Small intestine (tissue), 7 donors: ENCODE data around the gene SLTM. TPM values are rescaled to one million over a fixed set of nuclear protein-coding genes. Genes with fewer than 3 reads are reported as not detected.

Experiments
- DNase-seq, 2 donors: peaks; one replicate each; pipeline versions ENCODE4 v3.0.0 to v3.0.0-alpha.2; 2013
- FAIRE-seq: peaks from 2 replicates; lab custom pipeline; 2012; peaks lifted over from hg19 to GRCh38; lab: Jason Lieb, UNC
- H3K27ac ChIP-seq, 3 donors: one replicate each; pipeline ENCODE4 v1.5.1; 2013; ENCODE audit warnings: low read length in 2 of 3, mild to moderate bottlenecking in 2 of 3, control low read depth in 1 of 3, inconsistent platforms in 1 of 3, low read depth in 1 of 3, moderate library complexity in 1 of 3
- H3K27me3 ChIP-seq, 3 donors: one replicate each; pipeline ENCODE4 v1.6.1; 2013; ENCODE audit warnings: low read length in 3 of 3, inconsistent platforms in 1 of 3; ENCODE audit not compliant: control insufficient read depth in 3 of 3, insufficient read depth in 3 of 3
- H3K36me3 ChIP-seq, 3 donors: one replicate each; pipeline ENCODE4 v1.6.1; 2013; ENCODE audit warnings: low read length in 3 of 3, inconsistent platforms in 1 of 3, low read depth in 1 of 3, mild to moderate bottlenecking in 1 of 3, moderate library complexity in 1 of 3; ENCODE audit not compliant: control insufficient read depth in 3 of 3, insufficient read depth in 2 of 3
- H3K4me1 ChIP-seq, 3 donors: one replicate each; pipeline ENCODE4 v1.6.1; 2013; ENCODE audit warnings: low read length in 2 of 3, inconsistent platforms in 1 of 3, low read depth in 1 of 3, mild to moderate bottlenecking in 1 of 3, moderate library complexity in 1 of 3; ENCODE audit not compliant: control insufficient read depth in 3 of 3, insufficient read depth in 2 of 3
- H3K4me3 ChIP-seq, 3 donors: one replicate each; pipeline ENCODE4 v1.5.1; 2013; ENCODE audit warnings: low read length in 3 of 3, control low read depth in 1 of 3, inconsistent platforms in 1 of 3, low read depth in 1 of 3, mild to moderate bottlenecking in 1 of 3, moderate library complexity in 1 of 3
- H3K9me3 ChIP-seq, 2 donors: one replicate each; pipeline ENCODE4 v1.6.1; 2013; ENCODE audit warnings: low read depth in 1 of 2, low read length in 1 of 2; ENCODE audit not compliant: control insufficient read depth in 2 of 2, insufficient read depth in 1 of 2
- WGBS, 3 donors: extraction: QIAGEN DNeasy Blood & Tissue Kit; methylation state at CpG; one replicate each; pipeline ENCODE4 v1.1.7; 2013; 5-methylcytosine and 5-hydroxymethylcytosine counted together
- polyA plus RNA-seq, 4 donors: library from polyadenylated mRNA; stranded (reverse) in 3 of 4; unstranded in 1 of 4; fragments of 200-250 nt in 3 of 4; fragments of 120-200 nt in 1 of 4; gene quantifications; one replicate each; pipeline versions ENCODE4 v1.2.1 to v1.2.3, GENCODE V29; 2013
- donor health status: healthy with polysubstance abuse.
- donor health status: control.
- donor health status: control.
- donor health status: Bipolar disorder and iron deficiency.
- donor health status: healthy.

SLTM gene
- polyA plus RNA-seq, 4 donors, result 52.1 to 80.5 (median 60.4) TPM

DNA sequence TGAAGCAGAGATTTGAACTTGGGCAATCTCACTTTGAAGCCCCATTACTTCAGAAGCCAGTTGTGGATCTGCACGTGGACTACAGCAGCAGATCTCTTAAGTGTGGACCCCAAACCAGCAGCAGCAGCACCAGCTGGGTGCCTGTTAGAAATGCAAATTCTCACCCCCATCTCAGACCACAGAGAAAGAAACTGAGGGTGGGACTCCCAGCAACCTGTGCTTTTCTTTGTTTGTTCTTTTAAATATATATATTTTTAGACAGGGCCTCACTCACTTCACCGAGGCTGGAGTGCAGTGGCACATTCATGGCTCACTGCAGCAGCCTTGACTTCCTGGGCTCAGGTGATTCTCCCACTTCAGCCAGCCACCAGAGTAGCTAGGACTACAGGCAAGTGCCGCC, 53.2 kb downstream of the SLTM start:
- H3K27ac ChIP-seq, result peak overlapping the region in 1 of 3 donors; percentile 44
- DNase-seq (no peak), FAIRE-seq (no peak)
- H3K9me3 ChIP-seq, result no peaks in the 10 kb centered on the region
- H3K4me1 ChIP-seq, result peaks cover 0 to 3% (median 0%) of the 10 kb centered on the region in 3 donors
- no peak overlapping the region for H3K4me3 ChIP-seq
- WGBS, 3 donors, result 81 to 90% (median 89%) methylated on average over 3 of the region's 3 CpGs
- H3K36me3 ChIP-seq, result peaks cover 15 to 61% (median 17%) of the 10 kb centered on the region in 3 donors
- H3K27me3 ChIP-seq, result no peaks in the 10 kb centered on the region

DNA sequence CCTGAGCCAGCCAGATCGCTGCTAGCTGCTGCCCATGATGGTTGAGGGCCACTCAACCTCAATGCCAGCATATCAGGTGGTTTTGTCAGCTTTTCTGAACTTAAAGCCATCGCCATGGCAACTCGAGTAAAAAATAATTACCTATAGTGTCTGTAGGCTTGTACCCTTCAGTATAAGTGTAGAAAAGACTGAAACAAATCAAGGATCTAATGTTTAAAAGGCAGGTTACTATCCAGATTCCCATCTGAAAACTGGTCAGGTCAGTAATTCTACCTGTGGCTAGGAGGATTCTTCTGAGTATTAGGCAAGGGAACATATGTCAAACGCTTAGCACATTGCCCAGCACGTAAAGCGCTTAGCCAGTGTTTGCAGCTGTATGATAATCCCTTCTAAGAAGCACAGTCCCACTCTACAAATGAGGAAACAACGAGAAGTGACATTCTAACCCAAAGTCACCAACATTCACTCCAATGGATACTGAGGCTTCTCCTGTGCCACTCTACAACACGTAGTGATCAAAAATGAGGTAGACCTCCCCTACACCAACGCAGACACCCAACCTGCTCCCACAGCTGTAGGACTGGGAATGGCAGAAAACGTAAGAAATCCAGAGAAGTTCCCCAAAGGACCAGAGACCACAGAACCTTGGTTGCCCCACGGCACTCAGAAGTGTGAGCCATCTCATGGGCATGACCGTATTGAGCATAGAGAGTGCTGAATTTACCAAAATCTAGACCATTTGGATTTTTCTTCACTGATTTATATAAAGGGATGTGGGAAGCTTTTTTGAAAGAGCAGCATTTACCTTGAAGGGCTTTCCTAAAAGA, 55.3 kb downstream of the SLTM start:
- Histone ChIP-seq H3K27me3 (no peaks in the 10 kb centered on the region), H3K9me3 (no peaks in the 10 kb centered on the region), H3K4me1 (peaks cover 0 to 3% (median 0%) of the 10 kb centered on the region in 3 donors), H3K27ac (no peak overlapping the region), H3K36me3 (peaks cover 10 to 47% (median 12%) of the 10 kb centered on the region in 3 donors), H3K4me3 (no peak overlapping the region)
- WGBS, 3 donors, result 96 to 98% (median 97%) methylated on average over 12 of the region's 12 CpGs
- no peak for DNase-seq
- no peak for FAIRE-seq

DNA sequence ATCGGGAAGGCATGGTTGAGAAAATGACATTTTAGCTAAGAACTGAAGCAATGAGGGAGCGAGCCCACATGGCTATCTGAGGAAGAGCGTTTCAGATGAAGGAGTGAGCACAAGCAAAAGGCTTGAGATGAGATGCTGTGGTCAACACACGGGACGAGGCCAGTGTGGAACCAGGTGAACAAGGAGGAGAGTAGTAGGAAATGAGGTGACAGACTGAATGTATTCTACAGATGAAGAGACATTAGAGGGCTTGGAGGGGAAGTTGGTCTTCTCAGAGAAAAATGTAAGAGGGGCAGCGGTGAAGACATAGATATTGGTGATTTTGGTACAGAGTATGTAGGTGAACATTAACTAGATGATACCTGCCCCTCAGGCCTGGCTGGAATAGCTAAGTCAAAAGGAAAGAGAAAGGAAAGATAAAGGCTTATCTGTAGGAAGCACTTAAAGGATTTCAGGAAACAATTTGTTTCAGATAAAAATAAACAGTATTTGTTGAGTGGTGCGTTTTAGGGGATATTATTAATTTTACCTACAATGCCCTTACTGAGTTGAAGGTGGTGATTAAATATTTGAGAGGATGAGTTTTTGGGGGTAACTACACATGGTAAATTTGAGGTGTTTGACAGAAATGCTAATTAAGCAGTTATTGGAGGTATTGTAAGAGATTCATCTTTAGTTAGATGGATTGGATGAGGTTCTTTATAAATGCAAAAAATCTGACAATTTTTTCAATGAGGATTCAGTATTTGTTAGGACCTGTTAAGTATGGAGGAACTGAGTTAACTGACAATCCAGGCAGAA, 57.0 kb downstream of the SLTM start:
- Histone ChIP-seq H3K4me1 (peaks cover 0 to 3% (median 0%) of the 10 kb centered on the region in 3 donors), H3K36me3 (peaks cover 4 to 36% (median 10%) of the 10 kb centered on the region in 3 donors), H3K27me3 (no peaks in the 10 kb centered on the region), H3K27ac (no peak overlapping the region), H3K9me3 (no peaks in the 10 kb centered on the region), H3K4me3 (no peak overlapping the region)
- DNase-seq (peak; percentile 30 to 57), FAIRE-seq (no peak)
- 60 to 78% (median 78%) methylated on average over 7 of the region's 7 CpGs for WGBS, 3 donors

- no peaks in the 10 kb centered on the region for H3K9me3 ChIP-seq
- peaks cover 3 to 24% (median 4%) of the 10 kb centered on the region in 3 donors for H3K36me3 ChIP-seq
- H3K4me3 ChIP-seq, result no peak overlapping the region
- DNase-seq (no peak), FAIRE-seq (no peak)
- no peaks in the 10 kb centered on the region for H3K27me3 ChIP-seq
- no peak overlapping the region for H3K27ac ChIP-seq
- H3K4me1 ChIP-seq, result peaks cover 0 to 3% (median 0%) of the 10 kb centered on the region in 3 donors
These were observed 58.1 kb downstream of the SLTM start for GRCh38 chr15:58875343-58875742.

DNA sequence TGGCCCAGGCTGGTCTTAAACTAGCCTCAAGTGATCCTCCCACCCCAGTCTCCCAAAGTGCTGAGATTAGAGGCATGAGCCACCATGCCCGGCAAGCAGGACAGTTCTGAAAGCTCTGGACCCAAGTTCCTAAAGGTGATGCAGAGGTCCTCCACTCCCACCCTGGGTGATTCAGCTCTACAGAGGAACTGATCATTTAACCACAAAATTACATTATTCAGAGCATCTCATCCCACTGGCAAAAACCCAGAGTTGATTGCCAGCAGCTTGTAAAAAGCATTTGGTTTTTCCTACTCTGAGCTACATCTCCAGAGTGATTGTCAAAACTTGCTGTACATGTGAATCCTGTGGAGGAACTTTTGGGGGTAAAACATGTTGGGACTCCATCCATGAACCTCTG, 60.2 kb downstream of the SLTM start:
- H3K4me3 ChIP-seq, result no peak overlapping the region
- H3K36me3 ChIP-seq, result peaks cover 0 to 32% (median under 1%) of the 10 kb centered on the region in 3 donors
- DNase-seq (no peak), FAIRE-seq (no peak)
- peaks cover 0 to 3% (median 0%) of the 10 kb centered on the region in 3 donors for H3K4me1 ChIP-seq
- no peaks in the 10 kb centered on the region for H3K27me3 ChIP-seq
- 81 to 100% (median 89%) methylated on average over 1 of the region's 1 CpG for WGBS, 3 donors
- H3K9me3 ChIP-seq, result no peaks in the 10 kb centered on the region
- no peak overlapping the region for H3K27ac ChIP-seq

DNA sequence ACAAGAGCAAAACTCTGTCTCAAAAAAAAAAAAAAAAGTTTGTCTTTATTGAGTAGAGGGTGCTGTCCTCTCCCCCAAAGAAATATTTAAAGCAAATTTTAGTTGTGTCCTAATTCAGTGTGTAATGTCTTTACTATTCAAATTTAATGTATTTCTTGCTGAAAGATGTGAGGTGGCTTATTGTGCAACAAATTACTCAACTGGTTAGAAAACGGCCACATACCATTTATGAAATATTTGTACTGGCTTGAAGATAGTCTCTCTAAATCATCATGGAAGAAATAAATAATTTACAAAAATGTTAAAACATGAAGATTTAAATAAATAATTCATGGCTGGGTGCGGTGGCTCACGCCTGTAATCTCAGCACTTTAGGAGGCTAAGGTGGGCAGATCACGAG, 63.0 kb downstream of the SLTM start:
- Histone ChIP-seq H3K27me3 (no peaks in the 10 kb centered on the region), H3K4me3 (no peak overlapping the region), H3K4me1 (no peaks in the 10 kb centered on the region), H3K36me3 (peaks cover 0 to 37% (median 0%) of the 10 kb centered on the region in 3 donors), H3K9me3 (peaks cover 0 to 10% of the 10 kb centered on the region in 2 donors), H3K27ac (no peak overlapping the region)
- FAIRE-seq, result no peak
- WGBS, 3 donors, result 90 to 96% (median 93%) methylated on average over 4 of the region's 4 CpGs
- no peak for DNase-seq

DNA sequence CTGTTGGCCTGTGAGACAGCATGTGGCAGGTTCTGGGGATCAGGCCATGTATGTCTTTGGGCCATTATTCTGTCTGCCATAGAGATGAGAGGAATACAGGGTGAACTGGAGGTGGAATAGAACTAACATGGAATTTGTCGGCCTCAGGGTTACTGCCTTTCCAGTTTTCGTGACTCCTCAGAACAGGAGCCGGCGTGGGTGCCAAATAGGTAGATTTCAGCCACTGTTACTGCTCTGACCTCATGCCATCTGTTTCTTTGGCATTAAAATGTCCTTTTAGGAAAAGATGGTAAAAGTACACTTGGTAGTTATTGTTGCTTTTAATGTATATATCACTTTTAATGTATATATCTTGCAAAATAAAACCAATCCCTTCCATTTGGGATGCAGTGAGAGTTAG, 65.6 kb downstream of the SLTM start:
- peak in 1 of 2 donors; percentile 3 for DNase-seq
- Histone ChIP-seq H3K9me3 (peaks cover 0 to 10% of the 10 kb centered on the region in 2 donors), H3K4me3 (no peak overlapping the region), H3K4me1 (peaks cover 0 to 12% (median 0%) of the 10 kb centered on the region in 3 donors), H3K27ac (no peak overlapping the region), H3K36me3 (peaks cover 0 to 33% (median 0%) of the 10 kb centered on the region in 3 donors), H3K27me3 (no peaks in the 10 kb centered on the region)
- WGBS, 3 donors, result 98% methylated on average over 4 of the region's 4 CpGs
- no peak for FAIRE-seq

- Histone ChIP-seq H3K27ac (peak overlapping the region; percentile 90 to 95 (median 93)), H3K4me3 (peak overlapping the region in 2 of 3 donors; percentile 42 to 57), H3K36me3 (peaks cover 0 to 33% (median 0%) of the 10 kb centered on the region in 3 donors), H3K4me1 (peaks cover 0 to 12% (median 0%) of the 10 kb centered on the region in 3 donors), H3K9me3 (peaks cover 0 to 10% of the 10 kb centered on the region in 2 donors), H3K27me3 (no peaks in the 10 kb centered on the region)
- WGBS, 3 donors, result 36 to 53% (median 45%) methylated on average over 15 of the region's 15 CpGs
- no peak for FAIRE-seq
- DNase-seq, result peak; percentile 42 to 79
These were observed 68.0 kb downstream of the SLTM start for GRCh38 chr15:58865425-58865880.
